ENCODE data around the gene PHOX2B.

The PHOX2B gene

DNA sequence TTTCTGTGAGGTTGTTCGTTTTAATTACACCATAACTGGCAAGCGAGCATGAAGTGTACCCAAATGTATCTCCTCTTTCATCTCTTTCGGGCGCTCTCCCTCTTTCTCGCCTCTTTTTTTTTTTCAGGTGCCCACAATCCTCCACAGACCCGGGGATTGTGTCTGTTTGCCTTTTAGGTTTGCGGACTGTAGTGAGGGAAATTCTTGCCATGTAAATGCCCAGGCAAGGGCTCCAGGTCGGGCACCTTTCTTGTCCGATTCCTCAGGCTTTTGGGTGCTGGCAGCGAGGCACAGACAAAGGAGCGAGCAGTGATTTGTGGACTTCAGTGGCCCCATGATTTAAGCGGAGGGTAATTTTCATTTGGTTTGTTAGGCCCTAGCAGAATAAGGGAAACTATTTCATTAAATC, 1.1 kb upstream of the PHOX2B start:
- Histone ChIP-seq H3F3A (ENCODE audit: control insufficient read depth, insufficient read depth) (no peaks in the 10 kb centered on the region), H3K4me1 (ENCODE audit: control insufficient read depth, low read length) (no peaks in the 10 kb centered on the region), H3K9me2 (replicated peaks; ENCODE audit: control insufficient read depth, low read length) (no peaks in the 10 kb centered on the region), H3K27ac (ENCODE audit: low read depth, low read length) (no peak overlapping the region), H3K27me3 (ENCODE audit: control insufficient read depth, low read length) (peaks cover 9% of the 10 kb centered on the region), H3K36me3 (ENCODE audit: control insufficient read depth, low read length) (no peaks in the 10 kb centered on the region), H3K4me2 (ENCODE audit: low read length) (no peak overlapping the region), H3K9me3 (ENCODE audit: control insufficient read depth, insufficient read depth, low read length) (peaks cover 5% of the 10 kb centered on the region; the same call in 1 of the 2 replicates), H3K79me2 (ENCODE audit: control insufficient read depth, low read length) (no peaks in the 10 kb centered on the region), H3K4me3 (ENCODE audit: low read length) (no peak overlapping the region), H4K20me1 (ENCODE audit: control insufficient read depth, insufficient read depth, low read depth, low read length) (no peaks in the 10 kb centered on the region)
- TF ChIP-seq EZH2phosphoT487 (IDR thresholded peaks at IDR 0.05; ENCODE audit: borderline replicate concordance, low read length): no peak
- no peak for TF ChIP-seq CTCF (IDR thresholded peaks at IDR 0.05; ENCODE audit: low read depth, low read length, poor library complexity, severe bottlenecking)

- H3K9me2 ChIP-seq (replicated peaks; ENCODE audit: control insufficient read depth, low read length): no peaks in the 10 kb centered on the region
- no peak overlapping the region for H3K4me3 ChIP-seq (ENCODE audit: low read length)
- no peaks in the 10 kb centered on the region for H3F3A ChIP-seq (ENCODE audit: control insufficient read depth, insufficient read depth)
- H3K36me3 ChIP-seq (ENCODE audit: control insufficient read depth, low read length): no peaks in the 10 kb centered on the region
- H4K20me1 ChIP-seq (ENCODE audit: control insufficient read depth, insufficient read depth, low read depth, low read length): no peaks in the 10 kb centered on the region
- H3K27me3 ChIP-seq (ENCODE audit: control insufficient read depth, low read length): peaks cover 4% of the 10 kb centered on the region
- H3K9me3 ChIP-seq (ENCODE audit: control insufficient read depth, insufficient read depth, low read length): peaks cover 5% of the 10 kb centered on the region; the same call in 1 of the 2 replicates
- H3K79me2 ChIP-seq (ENCODE audit: control insufficient read depth, low read length): no peaks in the 10 kb centered on the region
- no peak overlapping the region for H3K4me2 ChIP-seq (ENCODE audit: low read length)
- H3K4me1 ChIP-seq (ENCODE audit: control insufficient read depth, low read length): no peaks in the 10 kb centered on the region
- H3K27ac ChIP-seq (ENCODE audit: low read depth, low read length): no peak overlapping the region
- TF ChIP-seq EZH2phosphoT487 (IDR thresholded peaks at IDR 0.05; ENCODE audit: borderline replicate concordance, low read length): no peak
- no peak for TF ChIP-seq CTCF (IDR thresholded peaks at IDR 0.05; ENCODE audit: low read depth, low read length, poor library complexity, severe bottlenecking)
Measured at GRCh38 chr4:41748074-41748570, 403 bp downstream of the PHOX2B start.

DNA sequence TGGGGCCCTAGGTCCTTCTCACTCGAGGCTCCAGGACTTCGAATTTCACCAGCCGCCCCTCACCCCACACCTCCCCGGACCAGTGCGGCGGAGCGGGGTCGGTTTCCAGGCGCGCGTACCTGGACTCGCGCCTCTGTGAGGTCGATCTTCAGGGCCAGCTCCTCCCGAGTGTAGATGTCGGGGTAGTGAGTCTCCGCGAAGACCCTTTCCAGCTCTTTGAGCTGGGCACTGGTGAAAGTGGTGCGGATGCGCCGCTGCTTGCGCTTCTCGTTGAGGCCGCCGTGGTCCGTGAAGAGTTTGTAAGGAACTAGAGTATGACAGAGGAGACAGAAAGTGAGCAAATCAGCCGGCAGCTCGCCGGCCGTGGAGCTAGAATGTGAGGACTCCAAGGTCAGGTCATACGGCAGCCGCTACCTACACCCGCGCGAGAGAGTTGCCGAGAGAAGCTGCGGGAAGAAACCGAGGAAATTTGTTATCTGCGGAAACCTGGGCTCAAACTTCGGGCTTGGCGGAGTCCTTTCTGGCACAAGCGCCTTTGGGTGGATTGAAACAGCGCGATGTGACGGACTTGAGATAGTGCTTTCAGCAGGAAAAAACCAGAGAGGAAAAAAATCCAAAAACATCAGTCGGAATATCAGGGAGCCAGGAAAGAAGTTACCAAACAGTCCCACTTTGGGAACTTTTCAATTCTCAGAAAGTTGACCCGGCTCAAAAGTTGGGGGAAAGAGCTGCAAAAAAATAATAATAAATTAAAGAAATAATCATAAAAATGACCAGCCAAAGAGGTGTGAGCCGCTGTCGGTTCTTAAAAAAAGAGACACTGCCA, 1.1 kb downstream of the PHOX2B start:
- no peak for TF ChIP-seq EZH2phosphoT487 (IDR thresholded peaks at IDR 0.05; ENCODE audit: borderline replicate concordance, low read length)
- no peak for TF ChIP-seq CTCF (IDR thresholded peaks at IDR 0.05; ENCODE audit: low read depth, low read length, poor library complexity, severe bottlenecking)
- Histone ChIP-seq H3F3A (ENCODE audit: control insufficient read depth, insufficient read depth) (no peaks in the 10 kb centered on the region), H3K4me2 (ENCODE audit: low read length) (no peak overlapping the region), H3K9me2 (replicated peaks; ENCODE audit: control insufficient read depth, low read length) (no peaks in the 10 kb centered on the region), H3K79me2 (ENCODE audit: control insufficient read depth, low read length) (no peaks in the 10 kb centered on the region), H3K36me3 (ENCODE audit: control insufficient read depth, low read length) (no peaks in the 10 kb centered on the region), H3K4me1 (ENCODE audit: control insufficient read depth, low read length) (no peaks in the 10 kb centered on the region), H3K27ac (ENCODE audit: low read depth, low read length) (no peak overlapping the region), H3K27me3 (ENCODE audit: control insufficient read depth, low read length) (peaks cover 2% of the 10 kb centered on the region; the same call in 1 of the 2 replicates), H3K9me3 (ENCODE audit: control insufficient read depth, insufficient read depth, low read length) (peaks cover 5% of the 10 kb centered on the region; the same call in 1 of the 2 replicates), H3K4me3 (ENCODE audit: low read length) (no peak overlapping the region), H4K20me1 (ENCODE audit: control insufficient read depth, insufficient read depth, low read depth, low read length) (no peaks in the 10 kb centered on the region)
